ENCODE data around the gene SCGB1C1.

GRCh38 chr11:211741-212140, 18.9 kb downstream of the SCGB1C1 start:
- no peak for TF ChIP-seq RCOR1 (IDR thresholded peaks at IDR 0.05; ENCODE audit: borderline replicate concordance in 1 of 2, low read depth in 2 of 2, low read length in 2 of 2)
- no peak for TF ChIP-seq ZNF384 (IDR thresholded peaks at IDR 0.05; ENCODE audit: low read depth, low read length)
- TF ChIP-seq HMGXB4 (CRISPR knock-in tag; IDR thresholded peaks at IDR 0.05): no peak
- TF ChIP-seq CREM (IDR thresholded peaks at IDR 0.05; ENCODE audit: low read depth): no peak
- TF ChIP-seq TAF1 (IDR thresholded peaks at IDR 0.05; ENCODE audit: control insufficient read depth, extremely low read depth, insufficient read depth, low read length, severe bottlenecking): no peak
- no peak for TF ChIP-seq ZBTB49 (CRISPR knock-in tag; IDR thresholded peaks at IDR 0.05; ENCODE audit: borderline replicate concordance)
- TF ChIP-seq CTCF (IDR thresholded peaks at IDR 0.05 in 2 of 3, conservative IDR thresholded peaks at IDR 0.05 in 1 of 3; ENCODE audit: insufficient read depth in 2 of 3, low read depth in 1 of 3, low read length in 3 of 3): no peak
- no peak for TF ChIP-seq KDM1A (IDR thresholded peaks at IDR 0.05)

All from K562 (cell line).